H1 (cell line): ENCODE results near the gene RERE. TPM values are rescaled to one million over a fixed set of nuclear protein-coding genes. Genes with fewer than 3 reads are reported as not detected.

Source experiments
- SP2 ChIP-seq: IDR thresholded peaks from 2 replicates; pipeline ENCODE4 v1.6.1; 2012; ENCODE audit warnings: mild to moderate bottlenecking, low read length, inconsistent platforms
- TEAD4 ChIP-seq: IDR thresholded peaks from 2 replicates; pipeline ENCODE4 v1.6.1; 2012; ENCODE audit warnings: low read depth, low read length, inconsistent platforms, mixed read lengths
- YY1 ChIP-seq: IDR thresholded peaks from 2 replicates; pipeline ENCODE4 v1.6.1; 2011; ENCODE audit warnings: low read depth, mild to moderate bottlenecking, low read length
- polyA plus RNA-seq, 7 experiments: library from polyadenylated mRNA; depleted of rRNA in 3 of 7; stranded (reverse) in 5 of 7; unstranded in 2 of 7; fragments of >200 nt in 5 of 7; fragments of 200-250 nt in 2 of 7; gene quantifications; 1 replicate in 5 of 7; 2 replicates in 1 of 7; 4 replicates in 1 of 7; pipeline versions ENCODE4 v1.2.1 to v1.2.3, GENCODE V29; 2011 to 2013; ENCODE audit warnings: missing spikeins in 2 of 7, mixed read lengths in 2 of 7
- total RNA-seq: library from RNA; stranded (reverse); fragmentation: NEBNext Ultra II Directional; extraction: Animal tissue kit (Norgen Biotek cat#: 25700); gene quantifications from 2 replicates; pipeline ENCODE4 v1.2.1, GENCODE V29; 2021

RERE gene
- total and polyA plus RNA-seq, 2 of the 8 experiments (the other 6 are each of a cell fraction or from before 2014, with no cell fraction given), result 15.3 to 142 TPM

GRCh38 chr1:8409106-8409505 is 408.3 kb downstream of the RERE start (continued):
- TF ChIP-seq TEAD4 (no peak), SP2 (no peak), YY1 (no peak)
